ENCODE measurements around the gene PKMYT1. TPM values are rescaled to one million over a fixed set of nuclear protein-coding genes. Genes with fewer than 3 reads are reported as not detected.

Gene PKMYT1
- total RNA-seq, 1 donor from 2014 or later = 4.3 TPM

- DNase-seq (no peak), ATAC-seq (ENCODE audit: low read depth) (no peak)
- TF ChIP-seq, protein P1, sequence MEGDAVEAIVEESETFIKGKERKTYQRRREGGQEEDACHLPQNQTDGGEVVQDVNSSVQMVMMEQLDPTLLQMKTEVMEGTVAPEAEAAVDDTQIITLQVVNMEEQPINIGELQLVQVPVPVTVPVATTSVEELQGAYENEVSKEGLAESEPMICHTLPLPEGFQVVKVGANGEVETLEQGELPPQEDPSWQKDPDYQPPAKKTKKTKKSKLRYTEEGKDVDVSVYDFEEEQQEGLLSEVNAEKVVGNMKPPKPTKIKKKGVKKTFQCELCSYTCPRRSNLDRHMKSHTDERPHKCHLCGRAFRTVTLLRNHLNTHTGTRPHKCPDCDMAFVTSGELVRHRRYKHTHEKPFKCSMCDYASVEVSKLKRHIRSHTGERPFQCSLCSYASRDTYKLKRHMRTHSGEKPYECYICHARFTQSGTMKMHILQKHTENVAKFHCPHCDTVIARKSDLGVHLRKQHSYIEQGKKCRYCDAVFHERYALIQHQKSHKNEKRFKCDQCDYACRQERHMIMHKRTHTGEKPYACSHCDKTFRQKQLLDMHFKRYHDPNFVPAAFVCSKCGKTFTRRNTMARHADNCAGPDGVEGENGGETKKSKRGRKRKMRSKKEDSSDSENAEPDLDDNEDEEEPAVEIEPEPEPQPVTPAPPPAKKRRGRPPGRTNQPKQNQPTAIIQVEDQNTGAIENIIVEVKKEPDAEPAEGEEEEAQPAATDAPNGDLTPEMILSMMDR (IDR thresholded peaks at IDR 0.05) = no peak
- Mint-ChIP-seq H3K9me3 (no peaks in the 10 kb centered on the region), H3K36me3 (ENCODE audit: low read depth) (peaks cover 43% of the 10 kb centered on the region), H3K4me1 (peaks cover 4% of the 10 kb centered on the region), H3K4me3 (no peak overlapping the region), H3K27me3 (no peaks in the 10 kb centered on the region), H3K27ac (no peak overlapping the region)
- CTCF ChIA-PET = interaction anchor here (1.4 kb wide), 1 partner anchor 15 kb away, joined by 4 read pairs; no protein-coding TSS in a partner anchor
- POLR2A ChIA-PET = interaction anchor here (0.6 to 0.7 kb wide), 2 partner anchors 501 to 584 kb away, joined by 3 to 7 read pairs; no protein-coding TSS in a partner anchor
- intact Hi-C loops (cut with micrococcal nuclease) = no loop called here
These were observed 38.2 kb downstream of the PKMYT1 start for GRCh38 chr16:2942045-2942444.

DNA sequence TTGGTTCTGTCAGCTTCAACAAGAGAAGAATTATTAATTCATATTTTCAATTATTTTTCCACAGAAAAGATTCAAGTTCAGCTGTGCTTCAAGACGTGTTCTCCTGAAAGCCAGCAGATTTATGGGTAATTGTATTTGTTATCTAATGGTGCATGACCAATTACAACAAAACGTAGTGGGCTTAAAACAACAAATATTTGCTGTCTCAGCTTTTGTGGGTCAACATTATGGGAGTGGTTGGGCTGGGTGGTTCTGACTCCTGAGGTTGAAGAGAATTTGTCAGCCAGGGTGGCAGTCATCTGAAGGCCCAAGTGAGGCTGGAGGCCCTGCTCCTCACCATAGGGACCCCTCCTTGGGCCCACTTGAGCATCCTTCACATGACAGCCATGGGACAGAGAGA lies 40.3 kb downstream of the PKMYT1 start:
- ChIA-PET CTCF (interaction anchor here (1.2 kb wide), 1 partner anchor 13 kb away, joined by 4 read pairs; no protein-coding TSS in a partner anchor), POLR2A (interaction anchor here (0.7 kb wide), 1 partner anchor 41 kb away, joined by 3 read pairs; no protein-coding TSS in a partner anchor)
- Mint-ChIP-seq H3K9me3 (no peaks in the 10 kb centered on the region), H3K27me3 (no peaks in the 10 kb centered on the region), H3K4me3 (no peak overlapping the region), H3K4me1 (peaks cover 4% of the 10 kb centered on the region), H3K27ac (no peak overlapping the region), H3K36me3 (ENCODE audit: low read depth) (peaks cover 50% of the 10 kb centered on the region)
- TF ChIP-seq, protein P1 (IDR thresholded peaks at IDR 0.05) = no peak
- DNase-seq (no peak), ATAC-seq (ENCODE audit: low read depth) (no peak)
- intact Hi-C loops (cut with micrococcal nuclease) = no loop called here

DNA sequence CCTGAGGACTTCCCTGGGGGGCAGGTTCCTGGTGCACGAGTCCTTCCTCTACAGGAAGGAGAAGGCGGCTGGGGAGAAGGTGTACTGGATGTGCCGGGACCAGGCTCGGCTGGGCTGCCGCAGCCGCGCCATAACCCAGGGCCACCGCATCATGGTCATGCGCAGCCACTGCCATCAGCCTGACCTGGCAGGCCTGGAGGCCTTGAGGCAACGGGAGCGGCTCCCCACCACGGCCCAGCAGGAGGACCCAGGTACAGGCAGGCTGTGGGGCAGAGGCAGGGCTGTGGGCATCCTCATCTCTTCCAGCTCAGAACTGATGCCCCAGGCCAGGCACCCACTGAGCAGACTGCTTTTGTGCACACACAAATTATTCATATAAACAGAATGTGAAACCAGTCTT lies 42.0 kb downstream of the PKMYT1 start:
- TF ChIP-seq, protein P1 (IDR thresholded peaks at IDR 0.05) = no peak
- ChIA-PET CTCF (no interaction called here), POLR2A (no interaction called here)
- H3K27ac Mint-ChIP-seq = no peak overlapping the region
- DNase-seq = no peak
- H3K4me3 Mint-ChIP-seq = no peak overlapping the region
- no peaks in the 10 kb centered on the region for H3K9me3 Mint-ChIP-seq
- H3K27me3 Mint-ChIP-seq = no peaks in the 10 kb centered on the region
- peaks cover 4% of the 10 kb centered on the region for H3K4me1 Mint-ChIP-seq
- ATAC-seq (ENCODE audit: low read depth) = no peak
- intact Hi-C loops (cut with micrococcal nuclease) = no loop called here
- H3K36me3 Mint-ChIP-seq (ENCODE audit: low read depth) = peaks cover 57% of the 10 kb centered on the region

- Mint-ChIP-seq H3K36me3 (ENCODE audit: low read depth) (peaks cover 57% of the 10 kb centered on the region), H3K4me1 (peaks cover 3% of the 10 kb centered on the region), H3K4me3 (no peak overlapping the region), H3K27me3 (no peaks in the 10 kb centered on the region), H3K27ac (no peak overlapping the region), H3K9me3 (no peaks in the 10 kb centered on the region)
- no peak for DNase-seq
- ChIA-PET POLR2A (no interaction called here), CTCF (no interaction called here)
- TF ChIP-seq, protein P1 (IDR thresholded peaks at IDR 0.05) = no peak
- intact Hi-C loops (cut with micrococcal nuclease) = no loop called here
- no peak for ATAC-seq (ENCODE audit: low read depth)
These were observed 43.1 kb downstream of the PKMYT1 start for GRCh38 chr16:2937170-2937569.

DNA sequence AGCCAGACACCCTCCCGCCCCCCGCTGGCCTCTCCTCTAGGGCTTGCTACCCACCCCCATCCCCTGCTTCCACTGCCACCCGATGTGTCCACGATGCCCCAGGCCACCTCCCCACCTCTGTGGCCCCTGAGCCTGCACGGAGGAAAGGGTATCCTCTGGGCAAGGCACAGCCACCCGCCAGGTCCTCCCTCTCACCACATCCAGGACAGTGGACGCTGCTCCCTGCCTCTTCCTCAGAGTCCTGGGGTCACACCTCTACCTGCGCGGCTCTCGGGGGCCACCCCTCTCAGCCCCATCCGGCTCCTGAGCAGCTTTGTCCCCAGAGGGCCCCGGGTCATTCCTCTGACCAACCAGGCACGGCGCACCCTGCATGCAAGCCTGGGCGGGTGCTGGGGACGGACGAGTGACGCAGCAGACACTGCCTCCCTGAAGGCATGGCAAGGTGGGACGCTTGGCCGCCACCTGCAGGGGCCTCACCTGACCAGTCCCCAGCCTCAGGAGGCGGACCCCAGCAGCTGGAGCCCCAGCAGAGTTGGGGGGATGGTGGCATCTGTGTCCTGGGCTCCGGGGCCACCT lies 43.7 kb downstream of the PKMYT1 start:
- H3K27ac Mint-ChIP-seq = no peak overlapping the region
- no peaks in the 10 kb centered on the region for H3K4me1 Mint-ChIP-seq
- no peak overlapping the region for H3K4me3 Mint-ChIP-seq
- peaks cover 54% of the 10 kb centered on the region for H3K36me3 Mint-ChIP-seq (ENCODE audit: low read depth)
- ATAC-seq (ENCODE audit: low read depth) = no peak
- DNase-seq = no peak
- TF ChIP-seq, protein P1 (IDR thresholded peaks at IDR 0.05) = no peak
- H3K27me3 Mint-ChIP-seq = no peaks in the 10 kb centered on the region
- no peaks in the 10 kb centered on the region for H3K9me3 Mint-ChIP-seq
- intact Hi-C loops (cut with micrococcal nuclease) = no loop called here
- ChIA-PET POLR2A (no interaction called here), CTCF (no interaction called here)

All from activated B cell treated with CpG ODN at 0.5 μM for 24 hours (primary cell).